Ecto neural progenitor cell (in vitro differentiated cells): ENCODE measurements around the gene SLC25A34.
"Not testable (repeated sequence)": the region's sequence is repeated elsewhere in the genome, so short reads cannot be mapped to it uniquely, and the experiment has no call there.

ENCODE experiments used
- DNase-seq: peaks from one replicate; pipeline ENCODE4 v3.0.0-alpha.2; 2018; ENCODE audit warnings: low spot score

SLC25A34 gene

GRCh38 chr1:15736038-15736891, at the start of gene SLC25A34:
Gene SLC25A34, plus strand, starts transcription at chr1:15736258. Its CDS starts 228 bp downstream, at chr1:15736486.
- no peak for DNase-seq

- DNase-seq: no peak
Observed at GRCh38 chr1:15687446-15687845, 48.6 kb upstream of the SLC25A34 start.

- DNase-seq: no peak
Observed at GRCh38 chr1:15690317-15690716, 45.7 kb upstream of the SLC25A34 start.

- DNase-seq: no peak
Observed at GRCh38 chr1:15691434-15692032, 44.5 kb upstream of the SLC25A34 start.

- no peak for DNase-seq
Observed at GRCh38 chr1:15692121-15692682, 43.9 kb upstream of the SLC25A34 start.

- no peak for DNase-seq
Observed at GRCh38 chr1:15693371-15693770, 42.7 kb upstream of the SLC25A34 start.

- DNase-seq: no peak
Observed at GRCh38 chr1:15696956-15697521, 39.0 kb upstream of the SLC25A34 start.

GRCh38 chr1:15698201-15698600, 37.9 kb upstream of the SLC25A34 start:
- no peak for DNase-seq

- not testable (repeated sequence) for DNase-seq
Observed at GRCh38 chr1:15699321-15699720, 36.7 kb upstream of the SLC25A34 start.

- DNase-seq: no peak
Observed at GRCh38 chr1:15700508-15700907, 35.5 kb upstream of the SLC25A34 start.

- no peak for DNase-seq
Observed at GRCh38 chr1:15701784-15702183, 34.3 kb upstream of the SLC25A34 start.

- no peak for DNase-seq
Observed at GRCh38 chr1:15702722-15703550, 33.1 kb upstream of the SLC25A34 start.

- no peak for DNase-seq
Observed at GRCh38 chr1:15703562-15703961, 32.5 kb upstream of the SLC25A34 start.

GRCh38 chr1:15704526-15705183, 31.4 kb upstream of the SLC25A34 start:
- no peak for DNase-seq

- no peak for DNase-seq
Observed at GRCh38 chr1:15705184-15705566, 30.9 kb upstream of the SLC25A34 start.

- no peak for DNase-seq
Observed at GRCh38 chr1:15706751-15707150, 29.3 kb upstream of the SLC25A34 start.

GRCh38 chr1:15707239-15707925, 28.7 kb upstream of the SLC25A34 start:
- DNase-seq: no peak

GRCh38 chr1:15708486-15709137, 27.4 kb upstream of the SLC25A34 start:
- no peak for DNase-seq

- no peak for DNase-seq
Observed at GRCh38 chr1:15709226-15709625, 26.8 kb upstream of the SLC25A34 start.

GRCh38 chr1:15712168-15712567, 23.9 kb upstream of the SLC25A34 start:
- no peak for DNase-seq
